HTR-8/SVneo (cell line): ENCODE measurements around the gene IL17RA.
A peak's percentile ranks its signal among the peaks of the same experiment; 100 is the strongest.

ENCODE experiments used
- DNase-seq: peaks from one replicate; pipeline ENCODE4 v3.0.0; 2011; ENCODE audit warnings: low spot score, mixed read lengths; ENCODE audit not compliant: insufficient read length
- FAIRE-seq: peaks from 2 replicates; lab custom pipeline; 2011; peaks lifted over from hg19 to GRCh38; lab: Jason Lieb, UNC

Gene IL17RA

GRCh38 chr22:17117400-17117799 lies 32.6 kb downstream of the IL17RA start:
- FAIRE-seq (no peak), DNase-seq (no peak)

GRCh38 chr22:17117890-17118289 lies 33.1 kb downstream of the IL17RA start:
- FAIRE-seq (no peak), DNase-seq (no peak)

- DNase-seq (no peak), FAIRE-seq (no peak)
Measured at GRCh38 chr22:17118342-17118741, 33.5 kb downstream of the IL17RA start.

- DNase-seq = no peak
- no peak for FAIRE-seq
Measured at GRCh38 chr22:17119481-17120202, 34.8 kb downstream of the IL17RA start.

- FAIRE-seq = no peak
- peak; percentile 67 for DNase-seq
Measured at GRCh38 chr22:17120281-17120680, 35.5 kb downstream of the IL17RA start.

GRCh38 chr22:17120711-17121232 lies 36.0 kb downstream of the IL17RA start:
- DNase-seq (no peak), FAIRE-seq (no peak)

- DNase-seq (peak; percentile 53), FAIRE-seq (peak; percentile 74)
Measured at GRCh38 chr22:17121233-17122195, 36.7 kb downstream of the IL17RA start, which contains the start of gene TMEM121B. Gene TMEM121B (minus strand): TSS chr22:17121360. CDS start chr22:17121127, 233 bp downstream.

- DNase-seq (no peak), FAIRE-seq (no peak)
Measured at GRCh38 chr22:17130199-17130598, 45.4 kb downstream of the IL17RA start.

GRCh38 chr22:17131686-17132085 lies 46.9 kb downstream of the IL17RA start:
- FAIRE-seq = no peak

GRCh38 chr22:17132112-17132511 lies 47.3 kb downstream of the IL17RA start:
- DNase-seq = no peak
- no peak for FAIRE-seq

More at GRCh38 chr22:17131686-17132085, 46.9 kb downstream of the IL17RA start:
- DNase-seq = no peak

GRCh38 chr22:17133137-17133536 lies 48.3 kb downstream of the IL17RA start:
- DNase-seq = no peak
- FAIRE-seq = no peak

GRCh38 chr22:17135153-17135760 lies 50.5 kb downstream of the IL17RA start:
- DNase-seq (no peak), FAIRE-seq (no peak)

- no peak for DNase-seq
Measured at GRCh38 chr22:17137170-17137569, 52.4 kb downstream of the IL17RA start.

GRCh38 chr22:17137861-17138425 lies 53.1 kb downstream of the IL17RA start:
- FAIRE-seq (no peak), DNase-seq (no peak)

More at GRCh38 chr22:17137170-17137569, 52.4 kb downstream of the IL17RA start:
- FAIRE-seq = no peak

GRCh38 chr22:17138513-17138912 lies 53.7 kb downstream of the IL17RA start:
- no peak for FAIRE-seq
- no peak for DNase-seq

- FAIRE-seq = no peak
- DNase-seq = no peak
Measured at GRCh38 chr22:17140022-17140421, 55.2 kb downstream of the IL17RA start.

- DNase-seq = no peak
- FAIRE-seq = no peak
Measured at GRCh38 chr22:17140826-17141766, 56.3 kb downstream of the IL17RA start.

GRCh38 chr22:17143101-17143500 lies 58.3 kb downstream of the IL17RA start:
- no peak for FAIRE-seq
- no peak for DNase-seq

GRCh38 chr22:17143826-17144225 lies 59.0 kb downstream of the IL17RA start:
- DNase-seq (no peak), FAIRE-seq (no peak)
